HFF-Myc (cell line): ENCODE results near the gene SPC25.
A peak's percentile ranks its signal among the peaks of the same experiment; 100 is the strongest.
"Not testable (repeated sequence)": the region's sequence is repeated elsewhere in the genome, so short reads cannot be mapped to it uniquely, and the experiment has no call there.

Experiments
- DNase-seq: peaks from one replicate; pipeline ENCODE4 v3.0.0-alpha.2; 2011; ENCODE audit warnings: low read depth; ENCODE audit errors: extremely low read depth
- H3K4me3 ChIP-seq: replicated peaks from 2 replicates; pipeline ENCODE4 v1.5.1; 2011; ENCODE audit warnings: low read depth, mild to moderate bottlenecking, control low read depth, low read length
- CTCF ChIP-seq: IDR thresholded peaks from 2 replicates; pipeline ENCODE4 v1.5.1; 2012; ENCODE audit warnings: mild to moderate bottlenecking, low read depth, low read length, control low read depth; ENCODE audit errors: missing control alignments

Gene SPC25

GRCh38 chr2:168890006-168890782 is at the start of gene SPC25:
Gene SPC25, minus strand, starts transcription at chr2:168890430. Its CDS starts 911 bp downstream, at chr2:168889519.
- H3K4me3 ChIP-seq: peak within 1 kb of the TSS; percentile 72
- TF ChIP-seq CTCF: no peak
- peak; percentile 85 for DNase-seq

GRCh38 chr2:168939918-168940317 is 49.7 kb upstream of the SPC25 start:
- no peak for TF ChIP-seq CTCF
- no peak overlapping the region for H3K4me3 ChIP-seq
- no peak for DNase-seq

- no peak for DNase-seq
- no peak overlapping the region for H3K4me3 ChIP-seq
- TF ChIP-seq CTCF: no peak
Observed at GRCh38 chr2:168939061-168939460, 48.8 kb upstream of the SPC25 start.

- no peak for DNase-seq
- no peak overlapping the region for H3K4me3 ChIP-seq
- no peak for TF ChIP-seq CTCF
Observed at GRCh38 chr2:168935810-168936581, 45.8 kb upstream of the SPC25 start.

- no peak for TF ChIP-seq CTCF
- DNase-seq: no peak
- no peak overlapping the region for H3K4me3 ChIP-seq
Observed at GRCh38 chr2:168934826-168935225, 44.6 kb upstream of the SPC25 start.

- DNase-seq, H3K4me3 ChIP-seq: not testable (repeated sequence)
Observed at GRCh38 chr2:168932174-168932573, 41.9 kb upstream of the SPC25 start.

GRCh38 chr2:168930242-168930641 is 40.0 kb upstream of the SPC25 start:
- no peak overlapping the region for H3K4me3 ChIP-seq
- no peak for DNase-seq
- no peak for TF ChIP-seq CTCF
